ENCODE results near the gene AGFG2.

The AGFG2 gene

GRCh38 chr7:100573691-100574361 is 34.8 kb downstream of the AGFG2 start, which contains the start of gene SAP25:
Gene SAP25, minus strand, starts transcription at chr7:100573900. Its CDS starts 158 bp downstream, at chr7:100573742.
- H3K79me2 ChIP-seq (ENCODE audit: low read length): no peaks in the 10 kb centered on the region
- no peaks in the 10 kb centered on the region for H3F3A ChIP-seq (ENCODE audit: insufficient read depth, low read length)
- no peak within 1 kb of the TSS for H3K27ac ChIP-seq (ENCODE audit: low read length)
- no peaks in the 10 kb centered on the region for H3K9me3 ChIP-seq (replicated peaks; ENCODE audit: insufficient read depth, low read length)
- H3K4me1 ChIP-seq (ENCODE audit: low read length): no peaks in the 10 kb centered on the region
- no peak within 1 kb of the TSS for H3K4me2 ChIP-seq (ENCODE audit: low read depth, low read length)
- no peaks in the 10 kb centered on the region for H3K9me2 ChIP-seq (replicated peaks; ENCODE audit: insufficient read depth, low read length)
- peaks cover 11% of the 10 kb centered on the region for H3K27me3 ChIP-seq (replicated peaks; ENCODE audit: insufficient read depth, low read length)
- no peak for DNase-seq
- no peak within 1 kb of the TSS for H3K9ac ChIP-seq (ENCODE audit: low read length)
- H4K20me1 ChIP-seq (ENCODE audit: insufficient read depth, low read length): no peaks in the 10 kb centered on the region
- TF ChIP-seq EZH2 (optimal IDR thresholded peaks at IDR 0.05; ENCODE audit: low read depth, low read length): no peak
- TF ChIP-seq EZH2phosphoT487 (IDR thresholded peaks at IDR 0.05; ENCODE audit: low read length): no peak
- H3K4me3 ChIP-seq (ENCODE audit: low read length): no peak within 1 kb of the TSS
- no peak within 1 kb of the TSS for H2AFZ ChIP-seq (ENCODE audit: low read length)
- H3K36me3 ChIP-seq (replicated peaks; ENCODE audit: insufficient read depth, low read length): no peaks in the 10 kb centered on the region

- Histone ChIP-seq H2AFZ (ENCODE audit: low read length) (no peak overlapping the region), H3K27ac (ENCODE audit: low read length) (no peak overlapping the region), H4K20me1 (ENCODE audit: insufficient read depth, low read length) (no peaks in the 10 kb centered on the region), H3K36me3 (replicated peaks; ENCODE audit: insufficient read depth, low read length) (no peaks in the 10 kb centered on the region), H3K4me3 (ENCODE audit: low read length) (no peak overlapping the region), H3F3A (ENCODE audit: insufficient read depth, low read length) (no peaks in the 10 kb centered on the region), H3K9me2 (replicated peaks; ENCODE audit: insufficient read depth, low read length) (no peaks in the 10 kb centered on the region), H3K27me3 (replicated peaks; ENCODE audit: insufficient read depth, low read length) (peaks cover 10% of the 10 kb centered on the region), H3K9ac (ENCODE audit: low read length) (no peak overlapping the region), H3K4me2 (ENCODE audit: low read depth, low read length) (no peak overlapping the region), H3K4me1 (ENCODE audit: low read length) (no peaks in the 10 kb centered on the region), H3K79me2 (ENCODE audit: low read length) (no peaks in the 10 kb centered on the region), H3K9me3 (replicated peaks; ENCODE audit: insufficient read depth, low read length) (no peaks in the 10 kb centered on the region)
- DNase-seq: no peak
- no peak for TF ChIP-seq EZH2phosphoT487 (IDR thresholded peaks at IDR 0.05; ENCODE audit: low read length)
- no peak for TF ChIP-seq EZH2 (optimal IDR thresholded peaks at IDR 0.05; ENCODE audit: low read depth, low read length)
- TF ChIP-seq CTCF (IDR thresholded peaks at IDR 0.05; ENCODE audit: low read length): no peak
Measured at GRCh38 chr7:100574362-100575205, 35.6 kb downstream of the AGFG2 start.

DNA sequence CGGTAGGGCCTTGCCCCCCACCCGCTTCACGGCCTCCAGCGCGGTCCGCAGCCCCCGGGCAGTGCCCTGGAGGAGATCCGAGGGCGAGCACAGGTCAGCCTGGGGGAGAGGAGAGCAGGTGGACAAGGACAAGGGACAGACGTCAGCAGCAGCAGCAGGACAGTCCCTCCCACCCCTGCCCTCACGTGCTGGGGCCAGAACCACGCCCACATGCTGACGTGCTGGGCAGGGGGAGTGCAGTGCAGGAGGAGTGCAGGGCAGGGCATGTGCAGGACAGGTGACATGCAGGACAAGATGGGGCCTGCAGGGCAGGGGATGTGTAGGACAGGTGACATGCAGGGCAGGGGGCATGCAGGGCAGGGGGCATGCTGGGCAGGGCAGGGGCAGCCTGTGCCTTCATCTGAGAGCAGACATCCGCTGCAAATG is 36.2 kb downstream of the AGFG2 start:
- no peaks in the 10 kb centered on the region for H3F3A ChIP-seq (ENCODE audit: insufficient read depth, low read length)
- H3K79me2 ChIP-seq (ENCODE audit: low read length): no peaks in the 10 kb centered on the region
- no peak overlapping the region for H3K9ac ChIP-seq (ENCODE audit: low read length)
- no peak for DNase-seq
- no peaks in the 10 kb centered on the region for H4K20me1 ChIP-seq (ENCODE audit: insufficient read depth, low read length)
- no peaks in the 10 kb centered on the region for H3K4me1 ChIP-seq (ENCODE audit: low read length)
- H3K36me3 ChIP-seq (replicated peaks; ENCODE audit: insufficient read depth, low read length): no peaks in the 10 kb centered on the region
- H3K27ac ChIP-seq (ENCODE audit: low read length): no peak overlapping the region
- H3K4me2 ChIP-seq (ENCODE audit: low read depth, low read length): no peak overlapping the region
- H3K9me2 ChIP-seq (replicated peaks; ENCODE audit: insufficient read depth, low read length): no peaks in the 10 kb centered on the region
- no peaks in the 10 kb centered on the region for H3K9me3 ChIP-seq (replicated peaks; ENCODE audit: insufficient read depth, low read length)
- no peak overlapping the region for H2AFZ ChIP-seq (ENCODE audit: low read length)
- H3K4me3 ChIP-seq (ENCODE audit: low read length): no peak overlapping the region
- H3K27me3 ChIP-seq (replicated peaks; ENCODE audit: insufficient read depth, low read length): peaks cover 3% of the 10 kb centered on the region
- no peak for TF ChIP-seq EZH2phosphoT487 (IDR thresholded peaks at IDR 0.05; ENCODE audit: low read length)
- no peak for TF ChIP-seq CTCF (IDR thresholded peaks at IDR 0.05; ENCODE audit: low read length)
- no peak for TF ChIP-seq EZH2 (optimal IDR thresholded peaks at IDR 0.05; ENCODE audit: low read depth, low read length)
